OCI-LY3 (cell line): ENCODE results near the gene MARCKSL1.

Source experiments
- H2AFZ ChIP-seq: fragments of 200-600, 300-600 bp; shearing (Covaris generic); 2 replicates; pipeline ENCODE4 v1.6.0; 2014; ENCODE audit warnings: antibody characterized with exemption, low read depth, low read length
- H3K27ac ChIP-seq: fragments of 200-600, 300-600 bp; sonication (generic); 2 replicates; pipeline ENCODE4 v1.5.1; 2014; ENCODE audit warnings: mild to moderate bottlenecking, low read length, moderate library complexity, mixed read lengths
- H3K27me3 ChIP-seq: fragments of 200-600, 300-600 bp; sonication (generic); 2 replicates; pipeline ENCODE4 v1.6.1; 2014; ENCODE audit warnings: low read depth, low read length, mixed read lengths
- H3K36me3 ChIP-seq: fragments of 200-600, 300-600 bp; sonication (generic); replicated peaks from 2 replicates; pipeline ENCODE3; 2014; ENCODE audit warnings: low read depth, low read length, mixed read lengths
- H3K4me1 ChIP-seq: fragments of 300-600, 200-600 bp; sonication (generic); 2 replicates; pipeline ENCODE4 v1.6.1; 2014; ENCODE audit warnings: low read length, mixed read lengths
- H3K4me2 ChIP-seq: fragments of 200-600, 300-600 bp; sonication (generic); 2 replicates; pipeline ENCODE4 v1.6.1; 2014; ENCODE audit warnings: low read length, mixed read lengths
- H3K4me3 ChIP-seq: fragments of 300-600, 200-600 bp; sonication (generic); 2 replicates; pipeline ENCODE4 v1.5.1; 2014; ENCODE audit warnings: antibody characterized with exemption, mild to moderate bottlenecking, low read length, moderate library complexity
- H3K79me2 ChIP-seq: fragments of 300-600, 200-600 bp; shearing (Covaris generic); 2 replicates; pipeline ENCODE4 v1.6.1; 2014; ENCODE audit warnings: mild to moderate bottlenecking, low read length, mixed read lengths
- H3K9ac ChIP-seq: fragments of 300-600, 200-600 bp; shearing (Covaris generic); 2 replicates; pipeline ENCODE4 v1.6.0; 2014; ENCODE audit warnings: mild to moderate bottlenecking, low read length, moderate library complexity
- H3K9me3 ChIP-seq: fragments of 200-600, 300-600 bp; shearing (Covaris generic); 2 replicates; pipeline ENCODE4 v1.6.1; 2014; ENCODE audit warnings: low read length, mixed read lengths; ENCODE audit not compliant: insufficient read depth
- H4K20me1 ChIP-seq: fragments of 200-600, 300-600 bp; sonication (generic); 2 replicates; pipeline ENCODE4 v1.6.1; 2016; ENCODE audit warnings: low read length, mixed read lengths; ENCODE audit not compliant: insufficient read depth
- EZH2phosphoT487 ChIP-seq: fragments of 200-600 bp; shearing (Covaris generic); IDR thresholded peaks from 2 replicates; pipeline ENCODE4 v1.6.1; 2018; ENCODE audit warnings: antibody characterized with exemption, mixed run types, low read depth
- TF ChIP-seq, protein P1 (sequence below): fragments of 200-600, 300-600 bp; sonication (generic); IDR thresholded peaks from 2 replicates; pipeline ENCODE4 v1.5.1; 2014; ENCODE audit warnings: antibody characterized with exemption, low read length, low read depth

MARCKSL1 gene

DNA sequence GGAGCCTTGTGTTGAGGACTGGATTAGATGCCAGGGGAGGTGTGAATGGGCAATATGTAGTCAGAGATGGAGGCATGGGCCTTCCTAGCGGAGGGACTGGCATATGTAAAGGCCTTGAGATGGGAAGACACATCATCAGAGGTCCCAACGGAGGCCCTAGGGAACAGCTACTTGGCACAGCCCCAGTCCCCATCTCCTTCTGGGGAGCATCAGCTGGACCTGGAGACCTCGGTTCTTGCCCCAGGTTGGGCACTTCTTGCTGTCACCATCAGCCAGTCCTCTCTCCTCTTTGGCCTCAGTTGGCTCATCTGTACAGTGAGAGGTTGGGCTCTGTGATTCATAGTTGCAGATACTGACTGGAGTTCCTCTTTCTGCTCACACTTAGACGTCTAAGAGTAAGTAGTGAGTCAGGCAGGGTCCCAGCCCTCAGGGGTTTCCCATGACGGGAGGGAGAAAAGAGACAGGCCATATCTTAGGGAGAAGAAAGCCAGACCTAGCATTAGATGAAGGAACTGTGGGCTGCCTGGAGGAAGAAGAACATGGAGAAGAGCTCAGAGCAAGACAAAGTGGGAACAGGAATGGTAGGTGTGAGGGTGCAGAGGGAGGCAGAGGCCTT is 3.4 kb upstream of the MARCKSL1 start:
- peaks cover 53% of the 10 kb centered on the region for H3K4me1 ChIP-seq
- H4K20me1 ChIP-seq: peaks cover 5% of the 10 kb centered on the region
- TF ChIP-seq EZH2phosphoT487: no peak
- TF ChIP-seq, protein P1, sequence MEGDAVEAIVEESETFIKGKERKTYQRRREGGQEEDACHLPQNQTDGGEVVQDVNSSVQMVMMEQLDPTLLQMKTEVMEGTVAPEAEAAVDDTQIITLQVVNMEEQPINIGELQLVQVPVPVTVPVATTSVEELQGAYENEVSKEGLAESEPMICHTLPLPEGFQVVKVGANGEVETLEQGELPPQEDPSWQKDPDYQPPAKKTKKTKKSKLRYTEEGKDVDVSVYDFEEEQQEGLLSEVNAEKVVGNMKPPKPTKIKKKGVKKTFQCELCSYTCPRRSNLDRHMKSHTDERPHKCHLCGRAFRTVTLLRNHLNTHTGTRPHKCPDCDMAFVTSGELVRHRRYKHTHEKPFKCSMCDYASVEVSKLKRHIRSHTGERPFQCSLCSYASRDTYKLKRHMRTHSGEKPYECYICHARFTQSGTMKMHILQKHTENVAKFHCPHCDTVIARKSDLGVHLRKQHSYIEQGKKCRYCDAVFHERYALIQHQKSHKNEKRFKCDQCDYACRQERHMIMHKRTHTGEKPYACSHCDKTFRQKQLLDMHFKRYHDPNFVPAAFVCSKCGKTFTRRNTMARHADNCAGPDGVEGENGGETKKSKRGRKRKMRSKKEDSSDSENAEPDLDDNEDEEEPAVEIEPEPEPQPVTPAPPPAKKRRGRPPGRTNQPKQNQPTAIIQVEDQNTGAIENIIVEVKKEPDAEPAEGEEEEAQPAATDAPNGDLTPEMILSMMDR: no peak
- H3K27ac ChIP-seq: peak overlapping the region; percentile 48
- H3K27me3 ChIP-seq: no peaks in the 10 kb centered on the region; the same call in 1 of the 2 replicates
- peak overlapping the region; percentile 48 for H3K4me2 ChIP-seq
- H3K4me3 ChIP-seq: no peak overlapping the region
- H2AFZ ChIP-seq: no peak overlapping the region
- H3K36me3 ChIP-seq: no peaks in the 10 kb centered on the region
- H3K79me2 ChIP-seq: peaks cover 14% of the 10 kb centered on the region
- no peaks in the 10 kb centered on the region for H3K9me3 ChIP-seq
- H3K9ac ChIP-seq: no peak overlapping the region; the same call in 1 of the 2 replicates

DNA sequence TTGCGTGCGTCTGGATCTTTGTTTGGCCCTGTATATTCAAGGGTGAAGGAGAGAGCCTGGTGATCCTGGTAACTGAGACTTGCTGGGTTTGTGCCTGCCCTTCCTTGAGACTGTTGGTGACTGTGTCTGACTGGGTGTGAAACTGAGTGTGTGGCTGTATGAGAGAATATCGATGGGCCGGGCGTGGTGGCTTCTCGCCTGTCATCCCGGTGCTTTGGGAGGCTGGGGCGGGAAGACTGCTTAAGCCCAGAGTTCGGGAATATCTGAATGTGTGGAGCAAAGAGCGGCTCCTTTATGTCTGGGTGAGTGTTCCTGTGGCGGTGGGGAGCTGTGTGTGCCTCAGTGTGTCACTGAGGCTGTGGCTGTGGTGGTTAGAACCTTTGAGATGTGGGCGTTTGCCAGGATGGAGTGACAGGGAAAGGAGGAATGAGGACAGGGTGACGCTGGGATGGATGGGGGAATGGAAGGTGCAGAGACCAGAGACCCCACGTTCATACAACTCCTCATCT is 2.7 kb upstream of the MARCKSL1 start:
- H3K9me3 ChIP-seq: no peaks in the 10 kb centered on the region
- peaks cover 9% of the 10 kb centered on the region for H4K20me1 ChIP-seq
- TF ChIP-seq, protein P1: no peak
- TF ChIP-seq EZH2phosphoT487: no peak
- no peak overlapping the region for H3K9ac ChIP-seq
- peaks cover 21% of the 10 kb centered on the region for H3K79me2 ChIP-seq
- no peak overlapping the region for H3K27ac ChIP-seq
- H3K4me1 ChIP-seq: peaks cover 61% of the 10 kb centered on the region
- no peak overlapping the region for H2AFZ ChIP-seq
- no peaks in the 10 kb centered on the region; the same call in 1 of the 2 replicates for H3K27me3 ChIP-seq
- H3K36me3 ChIP-seq: no peaks in the 10 kb centered on the region
- H3K4me3 ChIP-seq: no peak overlapping the region
- peak overlapping the region; percentile 94; the same call in 1 of the 2 replicates for H3K4me2 ChIP-seq

DNA sequence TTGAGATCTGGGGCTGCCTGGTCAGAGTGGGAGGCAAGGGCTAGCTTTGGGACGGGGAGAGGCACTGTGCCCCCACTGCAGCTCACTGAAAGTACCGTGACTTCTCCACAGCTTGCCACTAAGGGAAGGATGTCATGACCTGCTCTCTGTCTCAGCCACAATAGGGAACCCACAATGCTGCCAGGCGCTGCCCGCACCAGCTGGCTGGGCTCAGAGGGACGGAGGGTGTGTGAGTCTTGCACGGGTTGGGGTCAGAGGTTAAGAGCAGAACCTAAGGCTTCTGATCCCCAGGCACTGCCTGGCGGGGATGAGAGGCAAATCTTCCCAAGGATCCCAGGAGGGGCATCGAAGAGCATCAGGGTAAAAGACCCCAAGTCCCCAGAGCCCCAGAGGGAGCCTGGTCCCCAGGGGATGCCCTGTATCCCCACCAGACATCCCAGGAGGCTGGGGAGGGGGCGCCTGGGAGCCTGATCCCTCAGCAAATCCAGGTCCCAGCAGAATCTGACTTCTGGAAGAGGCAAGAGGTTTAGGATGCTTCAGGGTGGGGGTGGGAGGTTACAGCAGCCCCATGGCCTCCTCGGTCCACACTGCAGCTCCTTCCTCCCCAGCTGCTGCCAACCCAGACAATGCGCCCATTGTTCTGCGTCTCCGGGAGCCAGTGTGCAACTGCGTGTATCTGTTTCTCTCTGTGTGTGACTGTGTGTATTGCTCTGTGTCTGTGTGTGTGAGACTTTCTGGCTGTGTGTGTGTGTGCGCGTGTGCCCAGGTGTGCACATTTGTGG is 2.0 kb upstream of the MARCKSL1 start:
- H3K4me3 ChIP-seq: peak overlapping the region; percentile 37; the same call in 1 of the 2 replicates
- peaks cover 66% of the 10 kb centered on the region for H3K4me1 ChIP-seq
- H3K4me2 ChIP-seq: peak overlapping the region; percentile 94
- no peaks in the 10 kb centered on the region; the same call in 1 of the 2 replicates for H3K27me3 ChIP-seq
- H3K27ac ChIP-seq: no peak overlapping the region
- no peak overlapping the region for H2AFZ ChIP-seq
- H3K9ac ChIP-seq: no peak overlapping the region
- H3K9me3 ChIP-seq: no peaks in the 10 kb centered on the region
- peaks cover 24% of the 10 kb centered on the region for H3K79me2 ChIP-seq
- H4K20me1 ChIP-seq: peaks cover 9% of the 10 kb centered on the region
- H3K36me3 ChIP-seq: no peaks in the 10 kb centered on the region
- no peak for TF ChIP-seq EZH2phosphoT487
- TF ChIP-seq, protein P1: no peak
